ENCODE measurements around the gene HELQ. TPM values are rescaled to one million over a fixed set of nuclear protein-coding genes. Genes with fewer than 3 reads are reported as not detected.
"Not testable (repeated sequence)": the region's sequence is repeated elsewhere in the genome, so short reads cannot be mapped to it uniquely, and the experiment has no call there.

HELQ gene
- total RNA-seq (18.0 TPM), polyA plus RNA-seq (ENCODE audit: insufficient read depth in 1 of 8, insufficient read length in 8 of 8, low replicate concordance in 1 of 8) (10 to 100 TPM; 13.7 to 19.7 (median 14.8) TPM)
- long read RNA-seq, donor 1, result 0 reads
- long read RNA-seq, donor 2, result 0 reads
- long read RNA-seq, donor 3, partial matches to known transcripts, result 0 of 8 reads
- long read RNA-seq, donor 3, other reads (novel, unspliced or antisense), result 0 of 8 reads
- long read RNA-seq, donor 4, partial matches to known transcripts, result 0 of 3 reads
- long read RNA-seq, donor 4, other reads (novel, unspliced or antisense), result 0 of 3 reads
- long read RNA-seq, donor 5, transcript HELQ-202 (2 exons, 744 nt), result major isoform, 5 of 18 reads
- long read RNA-seq, donor 5, partial matches to known transcripts, result 11 of 18 reads
- long read RNA-seq, donor 5, other reads (novel, unspliced or antisense), result 0 of 18 reads
- long read RNA-seq, donor 6, partial matches to known transcripts, result 10 of 15 reads
- long read RNA-seq, donor 6, other reads (novel, unspliced or antisense), result 0 of 15 reads
- long read RNA-seq, donor 7, partial matches to known transcripts, result 5 of 7 reads
- long read RNA-seq, donor 7, other reads (novel, unspliced or antisense), result 0 of 7 reads
- long read RNA-seq, donor 8, partial matches to known transcripts, result 5 of 7 reads
- long read RNA-seq, donor 8, other reads (novel, unspliced or antisense), result 0 of 7 reads
- long read RNA-seq, donor 9, partial matches to known transcripts, result 0 of 1 reads
- long read RNA-seq, donor 9, other reads (novel, unspliced or antisense), result 0 of 1 reads
- long read RNA-seq, donor 10, partial matches to known transcripts, result 0 of 9 reads
- long read RNA-seq, donor 10, other reads (novel, unspliced or antisense), result 0 of 9 reads
- long read RNA-seq, donor 11, partial matches to known transcripts, result 0 of 4 reads
- long read RNA-seq, donor 11, other reads (novel, unspliced or antisense), result 0 of 4 reads

- no peaks in the 10 kb centered on the region for H3K9me3 ChIP-seq (replicated peaks; ENCODE audit: control insufficient read depth, low read depth, low read length)
- peak; percentile 100 for DNase-seq
- WGBS (ENCODE audit: insufficient coverage), result 0% methylated on average over 33 of the region's 58 CpGs
- no peaks in the 10 kb centered on the region for H3K4me1 ChIP-seq (ENCODE audit: control insufficient read depth, insufficient read depth, low read length)
- H3K4me3 ChIP-seq (ENCODE audit: low read length), result peak within 1 kb of the TSS; percentile 73
- no peaks in the 10 kb centered on the region for H3K27me3 ChIP-seq (ENCODE audit: control insufficient read depth, insufficient read depth, low read length)
- peaks cover 18% of the 10 kb centered on the region for H3K36me3 ChIP-seq (ENCODE audit: control insufficient read depth, insufficient read depth, low read length)
- H3K27ac ChIP-seq (ENCODE audit: low read length), result peak within 1 kb of the TSS; percentile 99
These were observed at the start of gene HELQ, which contains the start of gene MRPS18C for GRCh38 chr4:83455281-83456183. Gene HELQ, minus strand, starts transcription at chr4:83455823. Its CDS starts 130 bp downstream, at chr4:83455693. Gene MRPS18C, plus strand, starts transcription at chr4:83456058. Its CDS starts 20 bp downstream, at chr4:83456078.

GRCh38 chr4:83504996-83505395, 49.4 kb upstream of the HELQ start:
- Histone ChIP-seq H3K9me3 (replicated peaks; ENCODE audit: control insufficient read depth, low read depth, low read length) (no peaks in the 10 kb centered on the region), H3K27ac (ENCODE audit: low read length) (no peak overlapping the region), H3K27me3 (ENCODE audit: control insufficient read depth, insufficient read depth, low read length) (no peaks in the 10 kb centered on the region), H3K4me1 (ENCODE audit: control insufficient read depth, insufficient read depth, low read length) (no peaks in the 10 kb centered on the region), H3K36me3 (ENCODE audit: control insufficient read depth, insufficient read depth, low read length) (no peaks in the 10 kb centered on the region), H3K4me3 (ENCODE audit: low read length) (no peak overlapping the region)
- DNase-seq, result no peak
- WGBS (ENCODE audit: insufficient coverage), result 81% methylated on average over 8 of the region's 10 CpGs

- no peak for DNase-seq
- Histone ChIP-seq H3K4me3 (ENCODE audit: low read length) (no peak overlapping the region), H3K36me3 (ENCODE audit: control insufficient read depth, insufficient read depth, low read length) (no peaks in the 10 kb centered on the region), H3K27me3 (ENCODE audit: control insufficient read depth, insufficient read depth, low read length) (no peaks in the 10 kb centered on the region), H3K9me3 (replicated peaks; ENCODE audit: control insufficient read depth, low read depth, low read length) (no peaks in the 10 kb centered on the region), H3K4me1 (ENCODE audit: control insufficient read depth, insufficient read depth, low read length) (no peaks in the 10 kb centered on the region), H3K27ac (ENCODE audit: low read length) (no peak overlapping the region)
- no CpG with 5 or more reads among the region's 4 CpGs for WGBS (ENCODE audit: insufficient coverage)
These were observed 48.9 kb upstream of the HELQ start for GRCh38 chr4:83504503-83504902.

- DNase-seq, result no peak
- no peak overlapping the region for H3K4me3 ChIP-seq (ENCODE audit: low read length)
- no peaks in the 10 kb centered on the region for H3K27me3 ChIP-seq (ENCODE audit: control insufficient read depth, insufficient read depth, low read length)
- no peaks in the 10 kb centered on the region for H3K9me3 ChIP-seq (replicated peaks; ENCODE audit: control insufficient read depth, low read depth, low read length)
- no peaks in the 10 kb centered on the region for H3K36me3 ChIP-seq (ENCODE audit: control insufficient read depth, insufficient read depth, low read length)
- no peak overlapping the region for H3K27ac ChIP-seq (ENCODE audit: low read length)
- no peaks in the 10 kb centered on the region for H3K4me1 ChIP-seq (ENCODE audit: control insufficient read depth, insufficient read depth, low read length)
These were observed 48.4 kb upstream of the HELQ start for GRCh38 chr4:83503974-83504373.

GRCh38 chr4:83501671-83502070, 46.0 kb upstream of the HELQ start:
- not testable (repeated sequence) for H3K27ac ChIP-seq (ENCODE audit: low read length); H3K4me3 ChIP-seq (ENCODE audit: low read length); H3K9me3 ChIP-seq (replicated peaks; ENCODE audit: control insufficient read depth, low read depth, low read length); H3K4me1 ChIP-seq (ENCODE audit: control insufficient read depth, insufficient read depth, low read length); H3K36me3 ChIP-seq (ENCODE audit: control insufficient read depth, insufficient read depth, low read length); H3K27me3 ChIP-seq (ENCODE audit: control insufficient read depth, insufficient read depth, low read length); DNase-seq
- WGBS (ENCODE audit: insufficient coverage), result 67% methylated on average over 1 of the region's 3 CpGs

- WGBS (ENCODE audit: insufficient coverage), result no CpG with 5 or more reads among the region's 1 CpG
- Histone ChIP-seq H3K36me3 (ENCODE audit: control insufficient read depth, insufficient read depth, low read length) (no peaks in the 10 kb centered on the region), H3K4me3 (ENCODE audit: low read length) (no peak overlapping the region), H3K4me1 (ENCODE audit: control insufficient read depth, insufficient read depth, low read length) (no peaks in the 10 kb centered on the region), H3K27ac (ENCODE audit: low read length) (no peak overlapping the region), H3K9me3 (replicated peaks; ENCODE audit: control insufficient read depth, low read depth, low read length) (no peaks in the 10 kb centered on the region), H3K27me3 (ENCODE audit: control insufficient read depth, insufficient read depth, low read length) (no peaks in the 10 kb centered on the region)
- DNase-seq, result no peak
These were observed 42.6 kb upstream of the HELQ start for GRCh38 chr4:83498187-83498586.

GRCh38 chr4:83496085-83496917, 40.7 kb upstream of the HELQ start:
- H3K27me3 ChIP-seq (ENCODE audit: control insufficient read depth, insufficient read depth, low read length); H3K36me3 ChIP-seq (ENCODE audit: control insufficient read depth, insufficient read depth, low read length); H3K27ac ChIP-seq (ENCODE audit: low read length); H3K4me3 ChIP-seq (ENCODE audit: low read length); DNase-seq; H3K9me3 ChIP-seq (replicated peaks; ENCODE audit: control insufficient read depth, low read depth, low read length); H3K4me1 ChIP-seq (ENCODE audit: control insufficient read depth, insufficient read depth, low read length): not testable (repeated sequence)
- 85% methylated on average over 5 of the region's 8 CpGs for WGBS (ENCODE audit: insufficient coverage)

GRCh38 chr4:83490876-83491450, 35.3 kb upstream of the HELQ start:
- no CpG with 5 or more reads among the region's 1 CpG for WGBS (ENCODE audit: insufficient coverage)
- no peak for DNase-seq

More at GRCh38 chr4:83490876-83491450, 35.3 kb upstream of the HELQ start:
- no peaks in the 10 kb centered on the region for H3K4me1 ChIP-seq (ENCODE audit: control insufficient read depth, insufficient read depth, low read length)
- H3K4me3 ChIP-seq (ENCODE audit: low read length), result no peak overlapping the region
- no peaks in the 10 kb centered on the region for H3K36me3 ChIP-seq (ENCODE audit: control insufficient read depth, insufficient read depth, low read length)
- no peak overlapping the region for H3K27ac ChIP-seq (ENCODE audit: low read length)
- H3K27me3 ChIP-seq (ENCODE audit: control insufficient read depth, insufficient read depth, low read length), result no peaks in the 10 kb centered on the region
- no peaks in the 10 kb centered on the region for H3K9me3 ChIP-seq (replicated peaks; ENCODE audit: control insufficient read depth, low read depth, low read length)
